Cardiac fibroblast (primary cell): ENCODE measurements around the gene CPOX.

Source experiments
- DNase-seq, 2 donors: peaks; one replicate each; pipeline versions ENCODE4 v3.0.0 to v3.0.0-alpha.2; 2010; ENCODE audit warnings: low read depth in 2 of 2
- H3K4me3 ChIP-seq, 2 donors: replicated peaks in 1 of 2; 1 replicate in 1 of 2; 2 replicates in 1 of 2; pipeline ENCODE4 v1.5.1; 2011; ENCODE audit warnings: low read depth in 2 of 2, low read length in 2 of 2, mild to moderate bottlenecking in 2 of 2, moderate library complexity in 1 of 2
- CTCF ChIP-seq: IDR thresholded peaks from one replicate; pipeline ENCODE4 v1.5.1; 2011; ENCODE audit warnings: low read depth, mild to moderate bottlenecking, low read length, inconsistent platforms

Gene CPOX

GRCh38 chr3:98573181-98573728 is 20.2 kb downstream of the CPOX start:
- peak; percentile 53 for TF ChIP-seq CTCF
- DNase-seq = peak; percentile 55
- H3K4me3 ChIP-seq = no peak overlapping the region

- no peak for TF ChIP-seq CTCF
- H3K4me3 ChIP-seq = no peak overlapping the region
- DNase-seq = no peak
Measured at GRCh38 chr3:98568402-98568801, 25.0 kb downstream of the CPOX start.

- no peak for DNase-seq
- H3K4me3 ChIP-seq = no peak overlapping the region
- TF ChIP-seq CTCF = no peak
Measured at GRCh38 chr3:98567666-98568270, 25.6 kb downstream of the CPOX start.

- no peak overlapping the region for H3K4me3 ChIP-seq
- DNase-seq = no peak
- TF ChIP-seq CTCF = no peak
Measured at GRCh38 chr3:98565843-98566242, 27.6 kb downstream of the CPOX start.

- no peak overlapping the region for H3K4me3 ChIP-seq
- DNase-seq = no peak
- no peak for TF ChIP-seq CTCF
Measured at GRCh38 chr3:98565237-98565643, 28.2 kb downstream of the CPOX start.

GRCh38 chr3:98564282-98565005 is 29.0 kb downstream of the CPOX start:
- DNase-seq = no peak
- H3K4me3 ChIP-seq = no peak overlapping the region
- TF ChIP-seq CTCF = no peak
